Keratinocyte (primary cell): ENCODE results near the gene SUFU. TPM values are rescaled to one million over a fixed set of nuclear protein-coding genes. Genes with fewer than 3 reads are reported as not detected.

Experiments used
- DNase-seq: peaks from one replicate; pipeline ENCODE4 v3.0.0-alpha.2; 2011; ENCODE audit warnings: low read depth, missing footprints, low spot score
- FAIRE-seq: peaks from 2 replicates; lab custom pipeline; 2011; peaks lifted over from hg19 to GRCh38; lab: Jason Lieb, UNC
- H2AFZ ChIP-seq: 2 replicates; pipeline ENCODE4 v1.6.0; 2012; ENCODE audit warnings: low read length, control low read depth, inconsistent platforms; ENCODE audit not compliant: control insufficient read depth
- H3K27ac ChIP-seq: 2 replicates; pipeline ENCODE4 v1.5.1; 2011; ENCODE audit warnings: low read length; ENCODE audit not compliant: control insufficient read depth, insufficient read depth
- H3K27me3 ChIP-seq: 3 replicates; pipeline ENCODE4 v1.6.0; 2011; ENCODE audit warnings: low read length; ENCODE audit not compliant: control insufficient read depth, insufficient read depth; ENCODE audit errors: extremely low read depth
- H3K36me3 ChIP-seq, 2 experiments: 2 replicates in 1 of 2; 3 replicates in 1 of 2; pipeline ENCODE4 v1.5.1; 2011; ENCODE audit warnings: low read length in 2 of 2, mild to moderate bottlenecking in 1 of 2; ENCODE audit not compliant: control insufficient read depth in 2 of 2, insufficient read depth in 2 of 2; ENCODE audit errors: extremely low read depth in 1 of 2
- H3K4me1 ChIP-seq: 3 replicates; pipeline ENCODE4 v1.5.1; 2011; ENCODE audit warnings: low read length; ENCODE audit not compliant: control insufficient read depth, insufficient read depth; ENCODE audit errors: extremely low read depth
- H3K4me2 ChIP-seq: 3 replicates; pipeline ENCODE4 v1.6.0; 2011; ENCODE audit warnings: low read depth, low read length; ENCODE audit not compliant: control insufficient read depth, insufficient read depth; ENCODE audit errors: extremely low read depth
- H3K4me3 ChIP-seq, 3 experiments: fragments of 200-600 bp in 1 of 3; sonication (generic) in 1 of 3; 2 replicates in 2 of 3; 3 replicates in 1 of 3; pipeline ENCODE4 v1.5.1; 2011 to 2016; ENCODE audit warnings: low read length in 3 of 3, mild to moderate bottlenecking in 3 of 3, control low read depth in 2 of 3, inconsistent platforms in 1 of 3, low read depth in 1 of 3, mixed read lengths in 1 of 3, mixed run types in 1 of 3, moderate library complexity in 1 of 3; ENCODE audit not compliant: control insufficient read depth in 2 of 3, insufficient read depth in 2 of 3; ENCODE audit errors: extremely low read depth in 1 of 3
- H3K79me2 ChIP-seq: 2 replicates; pipeline ENCODE4 v1.6.0; 2012; ENCODE audit warnings: low read length; ENCODE audit not compliant: control insufficient read depth, insufficient read depth
- H3K9ac ChIP-seq: 3 replicates; pipeline ENCODE4 v1.6.0; 2011; ENCODE audit warnings: low read length; ENCODE audit not compliant: control insufficient read depth, insufficient read depth; ENCODE audit errors: extremely low read depth
- H3K9me1 ChIP-seq: 3 replicates; pipeline ENCODE4 v1.6.0; 2011; ENCODE audit warnings: low read length; ENCODE audit not compliant: control insufficient read depth, insufficient read depth; ENCODE audit errors: extremely low read depth
- H3K9me3 ChIP-seq: 2 replicates; pipeline ENCODE4 v1.5.1; 2012; ENCODE audit warnings: low read depth, low read length; ENCODE audit not compliant: control insufficient read depth
- H4K20me1 ChIP-seq: 3 replicates; pipeline ENCODE4 v1.6.0; 2011; ENCODE audit warnings: low read length; ENCODE audit not compliant: control insufficient read depth, insufficient read depth; ENCODE audit errors: extremely low read depth
- CTCF ChIP-seq, 3 experiments: IDR thresholded peaks in 1 of 3; conservative IDR thresholded peaks in 1 of 3; optimal IDR thresholded peaks in 1 of 3; 2 replicates in 2 of 3; 3 replicates in 1 of 3; pipeline versions ENCODE3 to v1.5.1; 2011; ENCODE audit warnings: low read length in 3 of 3, mild to moderate bottlenecking in 3 of 3, moderate library complexity in 2 of 3, control low read depth in 1 of 3, inconsistent platforms in 1 of 3; ENCODE audit not compliant: insufficient read depth in 2 of 3; ENCODE audit errors: extremely low read depth in 1 of 3
- EZH2 ChIP-seq: IDR thresholded peaks from one replicate; pipeline ENCODE4 v1.6.1; 2012; ENCODE audit warnings: inconsistent platforms, mild to moderate bottlenecking, low read length, moderate library complexity
- dilution Hi-C: fragments of 300-500 bp; cut with MboI; formaldehyde crosslinking; loops from one replicate; pipeline ENCODE4 v1.7.0; 2020; ENCODE audit warnings: low sequenced_read_pairs; ENCODE audit not compliant: extremely low pct_ligation_motif_present
- polyA plus RNA-seq, 5 experiments: library from polyadenylated mRNA; depleted of rRNA in 3 of 5; stranded (reverse) in 3 of 5; stranded (forward) in 1 of 5; unstranded in 1 of 5; fragments of >200 nt; gene quantifications; 1 replicate in 1 of 5; 2 replicates in 3 of 5; 3 replicates in 1 of 5; pipeline versions ENCODE4 v1.2.1 to v1.2.3, GENCODE V29; 2011 to 2012; ENCODE audit warnings: missing spikeins in 2 of 5, low read depth in 1 of 5, low replicate concordance in 1 of 5

The SUFU gene
- polyA plus RNA-seq, 1 donor (not counting 4 experiments of a cell fraction or from before 2014, with no cell fraction given): 3.7 TPM

DNA sequence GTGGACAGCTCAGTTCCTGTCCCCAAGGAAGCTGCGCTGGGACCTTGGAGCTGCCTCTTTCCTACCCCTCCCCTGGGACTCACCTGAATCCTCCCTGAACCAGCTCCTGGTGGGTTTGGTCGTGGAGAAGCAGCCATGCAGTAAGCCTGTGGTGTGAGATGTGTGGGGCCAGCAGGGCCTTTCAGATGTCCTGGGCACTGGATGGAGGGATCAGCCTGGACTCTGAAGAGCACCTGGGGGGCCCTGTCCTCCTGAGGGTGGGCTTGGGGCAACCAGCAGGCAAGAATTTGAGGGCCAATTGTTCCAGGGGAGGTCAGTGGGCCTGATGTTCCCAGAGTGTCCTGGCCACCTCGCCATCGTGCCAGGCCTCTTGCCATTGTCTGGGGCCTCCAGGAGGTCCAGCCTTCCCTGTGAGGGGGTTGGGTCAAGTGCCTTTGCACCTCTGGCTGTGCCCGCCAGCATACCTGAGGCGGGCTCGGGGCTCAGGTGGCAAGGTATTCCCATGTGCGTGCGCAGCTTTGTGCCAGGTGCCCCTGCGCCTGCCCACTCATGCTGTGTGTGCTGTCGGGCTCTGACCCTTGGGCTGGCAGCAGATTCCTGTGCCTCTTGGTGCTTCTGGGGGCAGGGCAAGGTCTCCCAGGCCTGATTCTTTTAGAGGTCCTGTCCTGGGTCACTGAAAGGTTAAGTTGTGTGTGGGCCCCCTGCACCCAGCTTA, 147.8 kb downstream of the SUFU start:
- H3K27ac ChIP-seq: no peak overlapping the region
- no peak overlapping the region for H3K4me3 ChIP-seq
- peaks cover 19% of the 10 kb centered on the region for H4K20me1 ChIP-seq
- no peak overlapping the region for H3K4me2 ChIP-seq
- dilution Hi-C loops: no loop called here
- peaks cover 2% of the 10 kb centered on the region for H3K9me1 ChIP-seq
- no peak overlapping the region for H3K9ac ChIP-seq
- no peak for TF ChIP-seq EZH2
- no peak for TF ChIP-seq CTCF (optimal IDR thresholded peaks at IDR 0.05 in 1 of 3, IDR thresholded peaks at IDR 0.05 in 1 of 3, conservative IDR thresholded peaks at IDR 0.05 in 1 of 3; ENCODE audit: extremely low read depth in 1 of 3, insufficient read depth in 2 of 3, low read length in 3 of 3)
- no peaks in the 10 kb centered on the region for H3K27me3 ChIP-seq
- peaks cover 30% of the 10 kb centered on the region for H3K4me1 ChIP-seq
- DNase-seq: no peak
- peaks cover 28 to 31% of the 10 kb centered on the region in 2 experiments for H3K36me3 ChIP-seq
- no peaks in the 10 kb centered on the region for H3K9me3 ChIP-seq
- peaks cover 67% of the 10 kb centered on the region for H3K79me2 ChIP-seq
- H2AFZ ChIP-seq: no peak overlapping the region
- no peak for FAIRE-seq

- H3K4me2 ChIP-seq: no peak overlapping the region
- no peak for TF ChIP-seq EZH2
- TF ChIP-seq CTCF (optimal IDR thresholded peaks at IDR 0.05 in 1 of 3, IDR thresholded peaks at IDR 0.05 in 1 of 3, conservative IDR thresholded peaks at IDR 0.05 in 1 of 3; ENCODE audit: extremely low read depth in 1 of 3, insufficient read depth in 2 of 3, low read length in 3 of 3): no peak
- H3K9ac ChIP-seq: no peak overlapping the region
- peaks cover 2% of the 10 kb centered on the region for H3K9me1 ChIP-seq
- dilution Hi-C loops: no loop called here
- no peaks in the 10 kb centered on the region for H3K27me3 ChIP-seq
- no peak for DNase-seq
- H4K20me1 ChIP-seq: peaks cover 11% of the 10 kb centered on the region
- no peak overlapping the region for H3K4me3 ChIP-seq
- H3K27ac ChIP-seq: no peak overlapping the region
- H3K79me2 ChIP-seq: peaks cover 60% of the 10 kb centered on the region
- no peaks in the 10 kb centered on the region for H3K9me3 ChIP-seq
- H3K36me3 ChIP-seq: peaks cover 33 to 36% of the 10 kb centered on the region in 2 experiments
- no peak overlapping the region for H2AFZ ChIP-seq
- no peak for FAIRE-seq
- H3K4me1 ChIP-seq: peaks cover 23% of the 10 kb centered on the region
These were observed 148.6 kb downstream of the SUFU start for GRCh38 chr10:102652170-102652916.
